ENCODE results near the gene NAGLU. TPM values are rescaled to one million over a fixed set of nuclear protein-coding genes. Genes with fewer than 3 reads are reported as not detected.

Gene NAGLU
- total and polyA plus RNA-seq, 2 experiments from 2014 or later: 12.0 to 31.2 TPM

GRCh38 chr17:42529061-42529460 is 7.0 kb upstream of the NAGLU start (continued):
- no peak for TF ChIP-seq CTCF (conservative IDR thresholded peaks at IDR 0.05; ENCODE audit: low read depth in 2 of 2)
- no peak for TF ChIP-seq ZNF114 (CRISPR knock-in tag; IDR thresholded peaks at IDR 0.05)
- TF ChIP-seq POLR2AphosphoS5 (IDR thresholded peaks at IDR 0.05; ENCODE audit: low read depth): no peak
- TF ChIP-seq, protein P1, sequence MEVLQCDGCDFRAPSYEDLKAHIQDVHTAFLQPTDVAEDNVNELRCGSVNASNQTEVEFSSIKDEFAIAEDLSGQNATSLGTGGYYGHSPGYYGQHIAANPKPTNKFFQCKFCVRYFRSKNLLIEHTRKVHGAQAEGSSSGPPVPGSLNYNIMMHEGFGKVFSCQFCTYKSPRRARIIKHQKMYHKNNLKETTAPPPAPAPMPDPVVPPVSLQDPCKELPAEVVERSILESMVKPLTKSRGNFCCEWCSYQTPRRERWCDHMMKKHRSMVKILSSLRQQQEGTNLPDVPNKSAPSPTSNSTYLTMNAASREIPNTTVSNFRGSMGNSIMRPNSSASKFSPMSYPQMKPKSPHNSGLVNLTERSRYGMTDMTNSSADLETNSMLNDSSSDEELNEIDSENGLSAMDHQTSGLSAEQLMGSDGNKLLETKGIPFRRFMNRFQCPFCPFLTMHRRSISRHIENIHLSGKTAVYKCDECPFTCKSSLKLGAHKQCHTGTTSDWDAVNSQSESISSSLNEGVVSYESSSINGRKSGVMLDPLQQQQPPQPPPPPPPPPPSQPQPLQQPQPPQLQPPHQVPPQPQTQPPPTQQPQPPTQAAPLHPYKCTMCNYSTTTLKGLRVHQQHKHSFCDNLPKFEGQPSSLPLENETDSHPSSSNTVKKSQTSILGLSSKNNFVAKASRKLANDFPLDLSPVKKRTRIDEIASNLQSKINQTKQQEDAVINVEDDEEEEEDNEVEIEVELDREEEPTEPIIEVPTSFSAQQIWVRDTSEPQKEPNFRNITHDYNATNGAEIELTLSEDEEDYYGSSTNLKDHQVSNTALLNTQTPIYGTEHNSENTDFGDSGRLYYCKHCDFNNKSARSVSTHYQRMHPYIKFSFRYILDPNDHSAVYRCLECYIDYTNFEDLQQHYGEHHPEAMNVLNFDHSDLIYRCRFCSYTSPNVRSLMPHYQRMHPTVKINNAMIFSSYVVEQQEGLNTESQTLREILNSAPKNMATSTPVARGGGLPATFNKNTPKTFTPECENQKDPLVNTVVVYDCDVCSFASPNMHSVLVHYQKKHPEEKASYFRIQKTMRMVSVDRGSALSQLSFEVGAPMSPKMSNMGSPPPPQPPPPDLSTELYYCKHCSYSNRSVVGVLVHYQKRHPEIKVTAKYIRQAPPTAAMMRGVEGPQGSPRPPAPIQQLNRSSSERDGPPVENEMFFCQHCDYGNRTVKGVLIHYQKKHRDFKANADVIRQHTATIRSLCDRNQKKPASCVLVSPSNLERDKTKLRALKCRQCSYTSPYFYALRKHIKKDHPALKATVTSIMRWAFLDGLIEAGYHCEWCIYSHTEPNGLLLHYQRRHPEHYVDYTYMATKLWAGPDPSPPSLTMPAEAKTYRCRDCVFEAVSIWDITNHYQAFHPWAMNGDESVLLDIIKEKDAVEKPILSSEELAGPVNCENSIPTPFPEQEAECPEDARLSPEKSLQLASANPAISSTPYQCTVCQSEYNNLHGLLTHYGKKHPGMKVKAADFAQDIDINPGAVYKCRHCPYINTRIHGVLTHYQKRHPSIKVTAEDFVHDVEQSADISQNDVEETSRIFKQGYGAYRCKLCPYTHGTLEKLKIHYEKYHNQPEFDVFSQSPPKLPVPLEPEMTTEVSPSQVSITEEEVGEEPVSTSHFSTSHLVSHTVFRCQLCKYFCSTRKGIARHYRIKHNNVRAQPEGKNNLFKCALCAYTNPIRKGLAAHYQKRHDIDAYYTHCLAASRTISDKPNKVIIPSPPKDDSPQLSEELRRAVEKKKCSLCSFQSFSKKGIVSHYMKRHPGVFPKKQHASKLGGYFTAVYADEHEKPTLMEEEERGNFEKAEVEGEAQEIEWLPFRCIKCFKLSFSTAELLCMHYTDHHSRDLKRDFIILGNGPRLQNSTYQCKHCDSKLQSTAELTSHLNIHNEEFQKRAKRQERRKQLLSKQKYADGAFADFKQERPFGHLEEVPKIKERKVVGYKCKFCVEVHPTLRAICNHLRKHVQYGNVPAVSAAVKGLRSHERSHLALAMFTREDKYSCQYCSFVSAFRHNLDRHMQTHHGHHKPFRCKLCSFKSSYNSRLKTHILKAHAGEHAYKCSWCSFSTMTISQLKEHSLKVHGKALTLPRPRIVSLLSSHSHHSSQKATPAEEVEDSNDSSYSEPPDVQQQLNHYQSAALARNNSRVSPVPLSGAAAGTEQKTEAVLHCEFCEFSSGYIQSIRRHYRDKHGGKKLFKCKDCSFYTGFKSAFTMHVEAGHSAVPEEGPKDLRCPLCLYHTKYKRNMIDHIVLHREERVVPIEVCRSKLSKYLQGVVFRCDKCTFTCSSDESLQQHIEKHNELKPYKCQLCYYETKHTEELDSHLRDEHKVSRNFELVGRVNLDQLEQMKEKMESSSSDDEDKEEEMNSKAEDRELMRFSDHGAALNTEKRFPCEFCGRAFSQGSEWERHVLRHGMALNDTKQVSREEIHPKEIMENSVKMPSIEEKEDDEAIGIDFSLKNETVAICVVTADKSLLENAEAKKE (CRISPR knock-in tag; IDR thresholded peaks at IDR 0.05): no peak

DNA sequence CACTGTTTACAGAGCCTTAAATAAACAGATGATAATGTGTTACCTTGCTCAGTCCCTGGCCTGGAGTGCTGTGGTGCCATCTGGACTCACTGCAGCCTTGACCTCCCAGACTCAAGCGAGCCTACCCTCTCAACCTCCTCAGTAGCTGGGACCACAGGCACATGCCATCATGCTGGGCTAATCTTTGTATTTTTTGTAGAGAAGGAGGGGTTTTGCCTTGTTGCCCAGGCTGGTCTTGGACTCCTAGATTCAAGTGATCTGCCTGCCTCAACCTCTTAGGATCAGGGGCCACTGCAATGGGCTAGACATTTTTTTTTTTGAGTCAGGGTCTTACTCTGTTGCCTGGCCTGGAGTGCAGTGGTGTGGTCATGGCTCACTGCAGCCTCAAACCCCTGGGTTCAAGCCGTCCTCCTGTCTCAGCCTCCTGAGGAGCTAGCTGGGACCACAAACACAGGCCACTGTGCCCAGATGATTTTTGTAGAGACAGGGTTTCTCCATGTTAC is 5.0 kb upstream of the NAGLU start:
- ATAC-seq (no peak), DNase-seq (ENCODE audit: low spot score) (no peak)
- peaks cover 32% of the 10 kb centered on the region for H3K27me3 ChIP-seq (ENCODE audit: insufficient read depth)
- peaks cover 24% of the 10 kb centered on the region for H3K27me3 Mint-ChIP-seq (ENCODE audit: insufficient read depth, low read depth, poor library complexity)
- H3K9me3 Mint-ChIP-seq: no peaks in the 10 kb centered on the region; the same call in 2 of the 3 replicates
- H3K9me2 ChIP-seq (ENCODE audit: insufficient read depth): no peaks in the 10 kb centered on the region
- H4K20me1 ChIP-seq (replicated peaks; ENCODE audit: insufficient read depth): no peaks in the 10 kb centered on the region
- H3K4me2 ChIP-seq: no peak overlapping the region
- H3K36me3 Mint-ChIP-seq (ENCODE audit: low read depth): no peaks in the 10 kb centered on the region
- no peaks in the 10 kb centered on the region for H3K79me2 ChIP-seq (replicated peaks; ENCODE audit: insufficient read depth)
- no peaks in the 10 kb centered on the region for H3K36me3 ChIP-seq (ENCODE audit: insufficient read depth)
- no peak overlapping the region for H3K4me3 ChIP-seq
- peaks cover 7% of the 10 kb centered on the region for H3K4me1 Mint-ChIP-seq
- no peak overlapping the region for H3K4me3 Mint-ChIP-seq
- TF ChIP-seq EZH2 (IDR thresholded peaks at IDR 0.05; ENCODE audit: low read depth, unreplicated experiment) (no peak), STAT1 (IDR thresholded peaks at IDR 0.05; ENCODE audit: unreplicated experiment) (no peak), JUNB (IDR thresholded peaks at IDR 0.05; ENCODE audit: unreplicated experiment) (no peak), POLR2AphosphoS5 (IDR thresholded peaks at IDR 0.05; ENCODE audit: low read depth) (no peak), ZNF331 (CRISPR knock-in tag; IDR thresholded peaks at IDR 0.05; ENCODE audit: low read depth) (no peak), ZNF114 (CRISPR knock-in tag; IDR thresholded peaks at IDR 0.05) (no peak), REST (IDR thresholded peaks at IDR 0.05; ENCODE audit: unreplicated experiment) (no peak), CREB1 (CRISPR knock-in tag; IDR thresholded peaks at IDR 0.05; ENCODE audit: low read depth) (no peak)
- TF ChIP-seq, protein P2, sequence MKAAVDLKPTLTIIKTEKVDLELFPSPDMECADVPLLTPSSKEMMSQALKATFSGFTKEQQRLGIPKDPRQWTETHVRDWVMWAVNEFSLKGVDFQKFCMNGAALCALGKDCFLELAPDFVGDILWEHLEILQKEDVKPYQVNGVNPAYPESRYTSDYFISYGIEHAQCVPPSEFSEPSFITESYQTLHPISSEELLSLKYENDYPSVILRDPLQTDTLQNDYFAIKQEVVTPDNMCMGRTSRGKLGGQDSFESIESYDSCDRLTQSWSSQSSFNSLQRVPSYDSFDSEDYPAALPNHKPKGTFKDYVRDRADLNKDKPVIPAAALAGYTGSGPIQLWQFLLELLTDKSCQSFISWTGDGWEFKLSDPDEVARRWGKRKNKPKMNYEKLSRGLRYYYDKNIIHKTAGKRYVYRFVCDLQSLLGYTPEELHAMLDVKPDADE (IDR thresholded peaks at IDR 0.05): no peak
- H3F3A ChIP-seq (replicated peaks; ENCODE audit: low read depth): peaks cover 17% of the 10 kb centered on the region; the same call in 1 of the 2 replicates
- H2AFZ ChIP-seq: no peak overlapping the region
- H3K4me1 ChIP-seq (ENCODE audit: insufficient read depth): peaks cover 10% of the 10 kb centered on the region
- no peak overlapping the region for H3K27ac ChIP-seq (ENCODE audit: low read depth)
- no peak overlapping the region for H3K27ac Mint-ChIP-seq
